Measurements from ENCODE around the gene CLDN24.

The CLDN24 gene

GRCh38 chr4:183337349-183337748 is 15.1 kb upstream of the CLDN24 start:
- no peak overlapping the region for H3K27ac ChIP-seq
- TF ChIP-seq CTCF (IDR thresholded peaks at IDR 0.05), result no peak
- TF ChIP-seq ZFX (IDR thresholded peaks at IDR 0.05; ENCODE audit: borderline replicate concordance), result no peak

GRCh38 chr4:183335369-183335940 is 13.2 kb upstream of the CLDN24 start:
- H3K27ac ChIP-seq, result no peak overlapping the region
- TF ChIP-seq CTCF (IDR thresholded peaks at IDR 0.05) (no peak), ZFX (IDR thresholded peaks at IDR 0.05; ENCODE audit: borderline replicate concordance) (no peak)

DNA sequence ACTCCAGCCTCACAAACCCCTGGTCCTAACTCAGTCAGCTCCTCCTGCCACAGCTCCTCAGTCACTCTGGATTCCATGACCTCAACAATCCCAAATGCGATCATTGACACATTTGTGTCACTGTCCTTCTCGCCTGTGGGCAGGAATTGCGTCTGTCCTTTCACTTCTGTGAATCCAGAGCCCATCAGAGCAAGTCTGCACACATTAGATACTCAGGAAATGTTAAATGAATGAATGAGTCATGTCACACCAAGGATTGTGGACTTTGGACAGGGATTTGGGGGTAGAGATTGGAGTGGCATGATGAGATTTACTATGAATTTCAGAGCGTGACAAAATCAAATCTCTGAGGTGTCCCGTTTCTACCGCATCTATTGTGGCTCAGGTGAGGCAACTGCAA is 11.8 kb upstream of the CLDN24 start:
- TF ChIP-seq CTCF (IDR thresholded peaks at IDR 0.05) (no peak), ZFX (IDR thresholded peaks at IDR 0.05; ENCODE audit: borderline replicate concordance) (no peak)

DNA sequence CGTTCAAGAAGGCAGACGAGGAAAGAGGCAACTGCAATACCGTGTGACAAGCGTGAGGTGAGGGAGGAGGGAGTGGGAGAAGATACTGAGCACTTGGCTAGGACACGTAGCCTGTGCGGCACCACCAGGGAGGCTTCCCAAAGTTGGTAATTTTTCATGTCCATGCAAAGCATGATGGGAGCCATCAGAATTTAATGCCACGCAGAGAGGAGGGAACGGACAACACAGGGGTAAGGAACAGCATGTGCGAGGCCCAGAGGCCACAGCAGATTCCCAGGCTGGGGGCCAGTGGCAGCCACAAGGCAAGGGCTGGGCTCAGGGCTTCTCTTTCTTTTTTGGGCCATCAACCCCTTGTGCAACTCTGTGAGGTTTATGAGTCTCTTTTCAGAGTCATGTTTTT is 11.0 kb upstream of the CLDN24 start:
- TF ChIP-seq CTCF (IDR thresholded peaks at IDR 0.05) (no peak), ZFX (IDR thresholded peaks at IDR 0.05; ENCODE audit: borderline replicate concordance) (no peak)

More for the DNA sequence above, 11.8 kb upstream of the CLDN24 start:
- no peak overlapping the region for H3K27ac ChIP-seq

GRCh38 chr4:183332447-183332846 is 10.2 kb upstream of the CLDN24 start:
- H3K27ac ChIP-seq, result no peak overlapping the region
- TF ChIP-seq CTCF (IDR thresholded peaks at IDR 0.05), result no peak

More for the DNA sequence above, 11.0 kb upstream of the CLDN24 start:
- H3K27ac ChIP-seq, result no peak overlapping the region

- TF ChIP-seq ZFX (IDR thresholded peaks at IDR 0.05; ENCODE audit: borderline replicate concordance) (no peak), CTCF (IDR thresholded peaks at IDR 0.05) (no peak)
- H3K27ac ChIP-seq, result no peak overlapping the region
These were observed 8.6 kb upstream of the CLDN24 start for GRCh38 chr4:183330841-183331240.

DNA sequence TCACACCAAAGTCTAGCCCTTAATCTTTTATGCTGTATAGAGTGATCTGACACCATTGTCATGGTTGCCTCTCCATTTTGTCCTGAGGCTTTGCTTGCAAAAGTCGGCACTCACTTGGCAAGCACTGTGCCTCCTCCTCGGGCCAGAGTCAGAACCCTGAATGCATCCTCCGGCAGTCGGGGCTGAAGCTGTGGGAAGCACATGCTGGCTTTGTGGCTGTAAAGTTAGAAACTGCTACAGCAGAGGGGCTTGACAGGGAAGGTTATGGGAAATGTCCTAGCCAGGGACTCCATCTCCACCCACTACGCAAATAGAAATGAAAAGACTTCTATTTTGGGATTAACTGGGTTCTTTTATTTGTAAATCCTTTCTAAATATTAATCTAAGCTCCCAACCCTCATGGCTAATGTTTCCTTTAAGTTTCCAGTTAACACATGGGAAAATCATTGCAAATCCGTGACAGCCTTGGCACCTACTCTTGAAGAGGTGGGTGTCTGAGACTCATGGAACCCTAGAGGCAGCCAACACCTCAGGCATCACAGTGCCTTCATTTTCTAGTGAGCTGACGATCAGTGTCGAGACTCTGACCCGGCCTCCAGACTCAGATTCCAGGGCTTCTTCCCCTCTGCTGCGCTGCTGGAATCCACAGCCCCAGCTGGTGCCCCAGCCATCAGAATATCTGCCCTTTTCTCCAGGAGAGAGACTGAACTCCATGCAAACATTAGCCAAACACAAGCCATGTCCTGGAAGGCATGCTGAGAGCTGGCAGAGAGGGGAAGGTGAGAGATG is 7.9 kb upstream of the CLDN24 start:
- TF ChIP-seq ZFX (IDR thresholded peaks at IDR 0.05; ENCODE audit: borderline replicate concordance) (no peak), CTCF (IDR thresholded peaks at IDR 0.05) (no peak)
- no peak overlapping the region for H3K27ac ChIP-seq
